Regular cardiac myocyte (primary cell): Measurements from ENCODE around the gene TCHHL1. TPM values are rescaled to one million over a fixed set of nuclear protein-coding genes. Genes with fewer than 3 reads are reported as not detected.

Experiments used
- total RNA-seq: library from RNA; depleted of rRNA; stranded (reverse); fragments of >200 nt; gene quantifications from 2 replicates; pipeline ENCODE4 v1.2.3, GENCODE V29; 2014

TCHHL1 gene
- not detected in 2 replicates for total RNA-seq

GRCh38 chr1:152089014-152089674 is at the start of gene TCHHL1:
TCHHL1 (minus strand) TSS chr1:152089064; CDS start chr1:152088143, 921 bp downstream.

GRCh38 chr1:152115344-152115743 is 26.5 kb upstream of the TCHHL1 start, which contains the start of gene TCHH:
TCHH (minus strand) TSS chr1:152115444; CDS start chr1:152114080, 1,364 bp downstream.

GRCh38 chr1:152036267-152037216 is 52.3 kb downstream of the TCHHL1 start, which contains the start of gene S100A11:
S100A11 (minus strand) TSS chr1:152037004; CDS start chr1:152036915, 89 bp downstream.

Other genes with a start within 250 kb of the TCHHL1 start
- not detected in 2 replicates for gene C2CD4D, start 249.2 kb downstream of the TCHHL1 start, total RNA-seq
- not detected in 2 replicates for gene THEM5, start 235.4 kb downstream of the TCHHL1 start, total RNA-seq
- gene THEM4, start 179.6 kb downstream of the TCHHL1 start, total RNA-seq: 6.8 and 8.4 TPM in 2 replicates
- gene S100A10, start 95.2 kb downstream of the TCHHL1 start, total RNA-seq: 50.8 and 85.4 TPM in 2 replicates
- 33.3 and 38.5 TPM in 2 replicates for gene S100A11, start 52.1 kb downstream of the TCHHL1 start, total RNA-seq
- under 0.01 TPM in 1 of 2 replicates, not detected in the other for gene TCHH, start 26.4 kb upstream of the TCHHL1 start, total RNA-seq
- under 0.01 TPM in 2 replicates for gene RPTN, start 70.2 kb upstream of the TCHHL1 start, total RNA-seq
- not detected in 2 replicates for gene HRNR, start 135.1 kb upstream of the TCHHL1 start, total RNA-seq
- under 0.01 TPM in 2 replicates for gene FLG, start 236.2 kb upstream of the TCHHL1 start, total RNA-seq